Activated T-cell treated with anti-CD3 and anti-CD28 coated beads, Interleukin-2, amount 50 U/mL, for 4 hours (primary cell): ENCODE data around the gene MAGEA12. TPM values are rescaled to one million over a fixed set of nuclear protein-coding genes. Genes with fewer than 3 reads are reported as not detected.
A peak's percentile ranks its signal among the peaks of the same experiment; 100 is the strongest.
"Not testable (repeated sequence)": the region's sequence is repeated elsewhere in the genome, so short reads cannot be mapped to it uniquely, and the experiment has no call there.

Experiments used
- ATAC-seq, 2 donors: fragments of 200-7000 bp; cut with Tn5 transposase; one replicate each; pipeline ENCODE4 v1.10.0; 2021
- DNase-seq: peaks from one replicate; pipeline ENCODE4 v3.0.0-alpha.2; 2020
- H3K27me3 Mint-ChIP-seq: one replicate; pipeline ENCODE4 v1.8.0; 2021; ENCODE audit warnings: low read depth, mixed read lengths
- H3K36me3 Mint-ChIP-seq: one replicate; pipeline ENCODE4 v1.8.0; 2022; ENCODE audit warnings: mixed read lengths; ENCODE audit not compliant: insufficient read depth
- H3K4me1 Mint-ChIP-seq: one replicate; pipeline ENCODE4 v1.8.0; 2021; ENCODE audit warnings: low read depth, mixed read lengths
- H3K4me3 Mint-ChIP-seq: one replicate; pipeline ENCODE4 v1.8.0; 2021; ENCODE audit warnings: mild to moderate bottlenecking, moderate library complexity, mixed read lengths
- H3K9me3 Mint-ChIP-seq: one replicate; pipeline ENCODE4 v1.8.0; 2021; ENCODE audit warnings: mixed read lengths
- total RNA-seq, 3 donors: library from RNA; stranded (reverse); gene quantifications; one replicate each; pipeline ENCODE4 v1.2.1, GENCODE V29; 2021

MAGEA12 gene
- total RNA-seq, 3 donors from 2014 or later: not detected

- Mint-ChIP-seq H3K36me3 (no peaks in the 10 kb centered on the region), H3K4me3 (no peak overlapping the region), H3K4me1 (no peaks in the 10 kb centered on the region), H3K27me3 (peaks cover 3% of the 10 kb centered on the region), H3K9me3 (no peaks in the 10 kb centered on the region)
- ATAC-seq: no peak
- DNase-seq: no peak
These were observed 5.0 kb downstream of the MAGEA12 start for GRCh38 chrX:152738560-152738959.

- not testable (repeated sequence) for H3K4me3 Mint-ChIP-seq, ATAC-seq, DNase-seq, H3K9me3 Mint-ChIP-seq, H3K36me3 Mint-ChIP-seq, H3K27me3 Mint-ChIP-seq, H3K4me1 Mint-ChIP-seq
These were observed 20.4 kb downstream of the MAGEA12 start, which contains the start of gene MAGEA2 for GRCh38 chrX:152753686-152754650. Gene MAGEA2 (minus strand): TSS chrX:152753842. CDS start chrX:152751363, 2,479 bp downstream.

- ATAC-seq, H3K9me3 Mint-ChIP-seq: not testable (repeated sequence)
These were observed 21.3 kb downstream of the MAGEA12 start for GRCh38 chrX:152754871-152755270.

GRCh38 chrX:152758918-152759317, 25.4 kb downstream of the MAGEA12 start, which contains the start of gene CSAG3:
Gene CSAG3 (plus strand): TSS chrX:152759218.
- H3K4me1 Mint-ChIP-seq, ATAC-seq: not testable (repeated sequence)

More at GRCh38 chrX:152754871-152755270, 21.3 kb downstream of the MAGEA12 start:
- H3K4me3 Mint-ChIP-seq, H3K36me3 Mint-ChIP-seq, H3K27me3 Mint-ChIP-seq, H3K4me1 Mint-ChIP-seq, DNase-seq: not testable (repeated sequence)

GRCh38 chrX:152759544-152759943, 26.0 kb downstream of the MAGEA12 start:
- not testable (repeated sequence) for DNase-seq, H3K36me3 Mint-ChIP-seq, H3K27me3 Mint-ChIP-seq, ATAC-seq, H3K4me3 Mint-ChIP-seq, H3K4me1 Mint-ChIP-seq, H3K9me3 Mint-ChIP-seq

More at GRCh38 chrX:152758918-152759317, 25.4 kb downstream of the MAGEA12 start, which contains the start of gene CSAG3:
- DNase-seq, H3K9me3 Mint-ChIP-seq, H3K36me3 Mint-ChIP-seq, H3K4me3 Mint-ChIP-seq, H3K27me3 Mint-ChIP-seq: not testable (repeated sequence)

GRCh38 chrX:152761582-152761981, 28.0 kb downstream of the MAGEA12 start:
- H3K9me3 Mint-ChIP-seq, ATAC-seq, DNase-seq, H3K4me1 Mint-ChIP-seq, H3K36me3 Mint-ChIP-seq, H3K4me3 Mint-ChIP-seq, H3K27me3 Mint-ChIP-seq: not testable (repeated sequence)

GRCh38 chrX:152766562-152766961, 33.0 kb downstream of the MAGEA12 start:
- H3K36me3 Mint-ChIP-seq, H3K9me3 Mint-ChIP-seq, H3K4me3 Mint-ChIP-seq, DNase-seq, H3K27me3 Mint-ChIP-seq, H3K4me1 Mint-ChIP-seq, ATAC-seq: not testable (repeated sequence)

- DNase-seq, H3K4me3 Mint-ChIP-seq, H3K36me3 Mint-ChIP-seq, H3K27me3 Mint-ChIP-seq, ATAC-seq, H3K4me1 Mint-ChIP-seq, H3K9me3 Mint-ChIP-seq: not testable (repeated sequence)
These were observed 36.2 kb downstream of the MAGEA12 start, which contains the start of gene MAGEA6 for GRCh38 chrX:152769549-152770289. Gene MAGEA6 (minus strand): TSS chrX:152769689. CDS start chrX:152767650, 2,039 bp downstream.

GRCh38 chrX:152787062-152787461, 53.5 kb downstream of the MAGEA12 start:
- not testable (repeated sequence) for H3K9me3 Mint-ChIP-seq, H3K4me3 Mint-ChIP-seq, DNase-seq, H3K27me3 Mint-ChIP-seq, H3K4me1 Mint-ChIP-seq, H3K36me3 Mint-ChIP-seq
- ATAC-seq: peak; percentile 30 to 58

Other genes starting within 250 kb of the MAGEA12 start
- not detected for gene GABRQ, start 95.9 kb upstream of the MAGEA12 start, total RNA-seq
- under 1 TPM in 1 of 3 donors, not detected in 2; 0.16 TPM for gene MAGEA3, start 35.0 kb upstream of the MAGEA12 start, total RNA-seq
- not detected for gene CSAG2, start 24.5 kb upstream of the MAGEA12 start, total RNA-seq
- not detected for gene MAGEA2B, start 19.1 kb upstream of the MAGEA12 start, total RNA-seq
- gene CSAG1, start within 50 bp of the MAGEA12 start, total RNA-seq: not detected
- gene MAGEA2, start 20.1 kb downstream of the MAGEA12 start, total RNA-seq: not detected
- gene CSAG3, start 25.5 kb downstream of the MAGEA12 start, total RNA-seq: not detected
- gene MAGEA6, start 35.9 kb downstream of the MAGEA12 start, total RNA-seq: not detected
- gene CETN2, start 97.0 kb downstream of the MAGEA12 start, total RNA-seq: 1 to 10 TPM; 8.6 to 9.8 (median 9.6) TPM
- 10 to 100 TPM; 18.3 to 21.4 (median 18.7) TPM for gene NSDHL, start 97.3 kb downstream of the MAGEA12 start, total RNA-seq
- under 1 TPM; 0.53 to 0.68 (median 0.61) TPM for gene ZNF185, start 164.3 kb downstream of the MAGEA12 start, total RNA-seq